Mesenchymal stem cell (in vitro differentiated cells and primary cell): ENCODE data around the gene AMELX.

Source experiments
- DNase-seq: peaks from one replicate; pipeline ENCODE4 v3.0.0-alpha.2; 2013
- H2AFZ ChIP-seq: one replicate; pipeline ENCODE4 v1.6.1; 2013; ENCODE audit warnings: low read depth, mild to moderate bottlenecking, control low read depth, inconsistent platforms, low read length, moderate library complexity
- H2AK5ac ChIP-seq: 2 replicates; pipeline ENCODE4 v1.6.1; 2013; ENCODE audit warnings: low read length, moderate library complexity, mild to moderate bottlenecking, inconsistent platforms; ENCODE audit not compliant: severe bottlenecking
- H2BK120ac ChIP-seq: one replicate; pipeline ENCODE4 v1.6.1; 2013; ENCODE audit warnings: low read depth, mild to moderate bottlenecking, inconsistent platforms, low read length, moderate library complexity
- H2BK12ac ChIP-seq, 2 experiments: one replicate each; pipeline ENCODE4 v1.6.1; 2013; ENCODE audit warnings: inconsistent platforms in 2 of 2, low read length in 2 of 2, mild to moderate bottlenecking in 2 of 2, moderate library complexity in 2 of 2, control low read depth in 1 of 2
- H2BK15ac ChIP-seq: one replicate; pipeline ENCODE4 v1.6.1; 2013; ENCODE audit warnings: mild to moderate bottlenecking, low read depth, inconsistent platforms; ENCODE audit not compliant: poor library complexity, severe bottlenecking
- H2BK5ac ChIP-seq: 2 replicates; pipeline ENCODE4 v1.6.1; 2013; ENCODE audit warnings: low read depth, mild to moderate bottlenecking, low read length, control low read depth, inconsistent platforms; ENCODE audit not compliant: poor library complexity, severe bottlenecking
- H3K14ac ChIP-seq, 2 experiments: one replicate each; pipeline ENCODE4 v1.6.1; 2013; ENCODE audit warnings: inconsistent platforms in 2 of 2, low read length in 2 of 2, control low read depth in 1 of 2, mild to moderate bottlenecking in 1 of 2, moderate library complexity in 1 of 2
- H3K18ac ChIP-seq, 2 experiments: one replicate each; pipeline ENCODE4 v1.6.1; 2013; ENCODE audit warnings: inconsistent platforms in 2 of 2, low read length in 2 of 2, control low read depth in 1 of 2, low read depth in 1 of 2, mild to moderate bottlenecking in 1 of 2
- H3K23ac ChIP-seq, 2 experiments: one replicate each; pipeline ENCODE4 v1.6.1; 2013; ENCODE audit warnings: inconsistent platforms in 2 of 2, low read length in 2 of 2, mild to moderate bottlenecking in 2 of 2, moderate library complexity in 2 of 2, control low read depth in 1 of 2
- H3K27ac ChIP-seq: 2 replicates; pipeline ENCODE4 v1.5.1; 2013; ENCODE audit warnings: mild to moderate bottlenecking, moderate library complexity, low read length, control low read depth, inconsistent platforms; ENCODE audit not compliant: poor library complexity, severe bottlenecking
- H3K27me3 ChIP-seq, 2 experiments: 2 replicates each; pipeline versions ENCODE4 v1.6.1 to v1.7.0; 2013; ENCODE audit warnings: low read length in 2 of 2, mild to moderate bottlenecking in 2 of 2, moderate library complexity in 2 of 2, control low read depth in 1 of 2, inconsistent platforms in 1 of 2; ENCODE audit not compliant: control insufficient read depth in 1 of 2, insufficient read depth in 1 of 2
- H3K36me3 ChIP-seq, 2 experiments: 2 replicates each; pipeline versions ENCODE4 v1.6.1 to v1.7.0; 2013; ENCODE audit warnings: low read length in 2 of 2, control low read depth in 1 of 2, inconsistent platforms in 1 of 2, low read depth in 1 of 2, mild to moderate bottlenecking in 1 of 2; ENCODE audit not compliant: insufficient read depth in 2 of 2, control insufficient read depth in 1 of 2
- H3K4ac ChIP-seq, 2 experiments: one replicate each; pipeline ENCODE4 v1.6.1; 2013; ENCODE audit warnings: inconsistent platforms in 2 of 2, low read length in 2 of 2, mild to moderate bottlenecking in 2 of 2, moderate library complexity in 2 of 2, control low read depth in 1 of 2, low read depth in 1 of 2
- H3K4me1 ChIP-seq: 2 replicates; pipeline ENCODE4 v1.6.1; 2013; ENCODE audit warnings: low read depth, low read length, control low read depth; ENCODE audit not compliant: control insufficient read depth, insufficient read depth
- H3K4me2 ChIP-seq: 2 replicates; pipeline ENCODE4 v1.6.1; 2013; ENCODE audit warnings: low read length, mild to moderate bottlenecking, inconsistent platforms; ENCODE audit not compliant: poor library complexity, severe bottlenecking
- H3K4me3 ChIP-seq, 2 experiments: 2 replicates each; pipeline versions ENCODE4 v1.5.1 to v1.7.0; 2013; ENCODE audit warnings: low read length in 2 of 2, mild to moderate bottlenecking in 2 of 2, control low read depth in 1 of 2, low read depth in 1 of 2; ENCODE audit not compliant: insufficient read depth in 1 of 2
- H3K79me1 ChIP-seq: replicated peaks from 2 replicates; pipeline ENCODE4 v1.6.1; 2013; ENCODE audit warnings: mild to moderate bottlenecking, control low read depth, low read length, inconsistent platforms; ENCODE audit not compliant: poor library complexity, severe bottlenecking
- H3K9ac ChIP-seq: 2 replicates; pipeline ENCODE4 v1.7.0; 2013; ENCODE audit warnings: mild to moderate bottlenecking, low read length, moderate library complexity
- H3K9me3 ChIP-seq: 2 replicates; pipeline ENCODE4 v1.7.0; 2013; ENCODE audit warnings: mild to moderate bottlenecking, low read length; ENCODE audit not compliant: control insufficient read depth
- H4K8ac ChIP-seq: one replicate; pipeline ENCODE4 v1.6.1; 2013; ENCODE audit warnings: inconsistent platforms, mild to moderate bottlenecking, low read length, moderate library complexity
- H4K91ac ChIP-seq: one replicate; pipeline ENCODE4 v1.6.1; 2013; ENCODE audit warnings: mild to moderate bottlenecking, low read length, inconsistent platforms
- WGBS: methylation state at CpG from one replicate; pipeline ENCODE4 v1.1.7; 2013; ENCODE audit warnings: mixed read lengths; 5-methylcytosine and 5-hydroxymethylcytosine counted together

Gene AMELX

GRCh38 chrX:11309220-11309619 lies 16.0 kb downstream of the AMELX start:
- no peak overlapping the region for H3K4me3 ChIP-seq
- H3K27me3 ChIP-seq = no peaks in the 10 kb centered on the region
- no peak overlapping the region for H2AK5ac ChIP-seq
- no peak overlapping the region for H3K4me2 ChIP-seq
- H4K91ac ChIP-seq = no peak overlapping the region
- no peak overlapping the region for H3K9ac ChIP-seq
- no peaks in the 10 kb centered on the region for H3K9me3 ChIP-seq
- peak overlapping the region in 1 of 2 experiments; percentile 28 for H3K4ac ChIP-seq
- H3K23ac ChIP-seq = no peak overlapping the region
- no peaks in the 10 kb centered on the region for H3K79me1 ChIP-seq
- DNase-seq = peak; percentile 46
- H2BK15ac ChIP-seq = no peak overlapping the region
- no peak overlapping the region for H2BK5ac ChIP-seq
- peaks cover 2% of the 10 kb centered on the region for H3K4me1 ChIP-seq
- H2BK12ac ChIP-seq = peak overlapping the region in 1 of 2 experiments; percentile 25
- no peak overlapping the region for H4K8ac ChIP-seq
- H3K36me3 ChIP-seq = no peaks in the 10 kb centered on the region
- no peak overlapping the region for H3K18ac ChIP-seq
- H2BK120ac ChIP-seq = no peak overlapping the region
- no peak overlapping the region for H3K27ac ChIP-seq
- H3K14ac ChIP-seq = peak overlapping the region in 1 of 2 experiments; percentile 84
- H2AFZ ChIP-seq = no peak overlapping the region
- WGBS = 59% methylated on average over 4 of the region's 5 CpGs

GRCh38 chrX:11311706-11312105 lies 18.5 kb downstream of the AMELX start:
- H3K4ac ChIP-seq = no peak overlapping the region
- H3K27ac ChIP-seq = no peak overlapping the region
- no peak overlapping the region for H2BK12ac ChIP-seq
- H3K4me3 ChIP-seq = no peak overlapping the region
- H3K27me3 ChIP-seq = no peaks in the 10 kb centered on the region
- no peak overlapping the region for H2AFZ ChIP-seq
- no peaks in the 10 kb centered on the region for H3K9me3 ChIP-seq
- H2BK15ac ChIP-seq = no peak overlapping the region
- no peaks in the 10 kb centered on the region for H3K79me1 ChIP-seq
- 96% methylated on average over 6 of the region's 7 CpGs for WGBS
- H3K9ac ChIP-seq = no peak overlapping the region
- no peak overlapping the region for H3K23ac ChIP-seq
- no peak overlapping the region for H2BK5ac ChIP-seq
- no peak for DNase-seq
- no peaks in the 10 kb centered on the region for H3K36me3 ChIP-seq
- peaks cover 2% of the 10 kb centered on the region for H3K4me1 ChIP-seq
- no peak overlapping the region for H4K8ac ChIP-seq
- no peak overlapping the region for H3K18ac ChIP-seq
- no peak overlapping the region for H2AK5ac ChIP-seq
- no peak overlapping the region for H3K4me2 ChIP-seq
- H2BK120ac ChIP-seq = no peak overlapping the region
- no peak overlapping the region for H4K91ac ChIP-seq
- no peak overlapping the region for H3K14ac ChIP-seq

DNA sequence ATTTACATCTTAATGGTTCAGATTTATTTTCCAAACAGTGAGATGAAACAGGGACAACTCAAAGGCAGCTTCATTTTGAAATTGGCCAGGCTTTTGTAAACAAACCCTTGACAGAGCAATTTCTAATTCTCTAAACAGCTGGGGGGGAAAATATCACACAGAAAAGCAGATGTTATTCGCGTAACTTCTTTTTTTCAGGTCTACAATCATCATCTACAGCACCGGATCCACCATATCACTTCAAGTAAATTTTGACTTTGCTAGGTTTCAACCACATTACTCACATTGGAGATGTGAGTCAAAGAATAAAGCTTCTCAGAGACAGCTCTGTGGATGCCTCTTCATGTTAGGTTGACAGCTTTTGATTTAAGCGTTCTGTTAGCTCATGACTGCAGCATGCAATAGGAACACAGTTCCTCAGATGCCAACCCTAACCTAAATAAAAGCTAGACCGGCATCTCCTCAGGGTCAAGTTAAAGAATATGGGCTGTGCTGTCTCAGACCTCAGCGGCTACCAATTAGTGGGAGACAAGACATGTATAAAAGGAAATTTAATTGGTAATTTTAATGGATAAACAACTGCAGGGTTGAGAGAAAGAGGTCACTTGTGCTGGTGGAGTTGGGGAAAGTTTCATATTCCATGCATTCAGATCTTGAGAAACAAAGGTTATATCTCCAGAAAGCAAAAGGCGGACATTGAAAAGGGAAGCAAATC lies 26.8 kb downstream of the AMELX start:
- Histone ChIP-seq H2AK5ac (no peak overlapping the region), H3K4me2 (no peak overlapping the region), H3K14ac (no peak overlapping the region), H4K8ac (no peak overlapping the region), H3K27ac (no peak overlapping the region), H3K4me3 (no peak overlapping the region), H3K4me1 (no peaks in the 10 kb centered on the region), H3K9ac (no peak overlapping the region), H3K79me1 (no peaks in the 10 kb centered on the region), H2BK120ac (no peak overlapping the region), H3K18ac (no peak overlapping the region), H3K27me3 (no peaks in the 10 kb centered on the region), H2BK5ac (no peak overlapping the region), H2AFZ (no peak overlapping the region), H3K4ac (no peak overlapping the region), H2BK12ac (no peak overlapping the region), H3K9me3 (peaks cover 7% of the 10 kb centered on the region), H4K91ac (no peak overlapping the region), H3K23ac (no peak overlapping the region), H3K36me3 (no peaks in the 10 kb centered on the region), H2BK15ac (no peak overlapping the region)
- WGBS = 9% methylated on average over 4 of the region's 7 CpGs
- DNase-seq = peak; percentile 68

- H3K9me3 ChIP-seq = peaks cover 7% of the 10 kb centered on the region
- no peak overlapping the region for H3K14ac ChIP-seq
- no peaks in the 10 kb centered on the region for H3K27me3 ChIP-seq
- H2AK5ac ChIP-seq = no peak overlapping the region
- no peak overlapping the region for H4K91ac ChIP-seq
- no peak overlapping the region for H3K9ac ChIP-seq
- H2AFZ ChIP-seq = no peak overlapping the region
- H3K4me1 ChIP-seq = no peaks in the 10 kb centered on the region
- no peak overlapping the region for H3K4me3 ChIP-seq
- 100% methylated on average over 1 of the region's 2 CpGs for whole genome bisulfite sequencing
- H2BK120ac ChIP-seq = no peak overlapping the region
- H3K27ac ChIP-seq = no peak overlapping the region
- H3K79me1 ChIP-seq = no peaks in the 10 kb centered on the region
- no peak for DNase-seq
- no peak overlapping the region for H4K8ac ChIP-seq
- H2BK15ac ChIP-seq = no peak overlapping the region
- no peak overlapping the region for H3K18ac ChIP-seq
- H3K23ac ChIP-seq = no peak overlapping the region
- no peak overlapping the region for H3K4ac ChIP-seq
- no peak overlapping the region for H2BK5ac ChIP-seq
- H2BK12ac ChIP-seq = no peak overlapping the region
- H3K36me3 ChIP-seq = no peaks in the 10 kb centered on the region
- no peak overlapping the region for H3K4me2 ChIP-seq
These were observed 28.8 kb downstream of the AMELX start for GRCh38 chrX:11321986-11322385.
